NCI-H1417 treated with DMSO at 0.1 percent for 48 hours (cell line): Measurements from ENCODE around the gene DLGAP3.

Experiments used
- DNase-seq: peaks from one replicate; lab custom pipeline; 2025; lab: John Stamatoyannopoulos, UW

DLGAP3 gene

DNA sequence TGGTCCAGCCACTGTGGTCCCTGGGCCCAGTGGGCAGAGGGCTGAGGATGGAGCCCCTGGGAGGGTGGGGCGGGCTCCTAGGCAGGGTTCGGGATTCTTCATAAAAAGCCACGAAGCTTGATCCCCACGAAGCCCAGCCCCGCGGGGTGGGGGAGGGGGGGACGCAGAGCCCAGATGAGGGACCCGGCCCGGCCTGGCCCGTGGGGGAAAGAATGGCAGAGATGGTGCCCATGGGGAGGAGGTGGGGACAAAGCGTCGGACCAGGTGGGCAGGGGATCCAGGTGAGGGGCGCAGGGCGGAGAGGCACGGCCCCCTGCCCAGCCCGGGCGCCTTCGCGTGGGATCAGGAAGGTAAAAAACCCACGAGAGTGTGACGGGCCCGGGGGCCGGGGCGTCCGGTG, 63.9 kb downstream of the DLGAP3 start:
- no peak for DNase-seq

DNA sequence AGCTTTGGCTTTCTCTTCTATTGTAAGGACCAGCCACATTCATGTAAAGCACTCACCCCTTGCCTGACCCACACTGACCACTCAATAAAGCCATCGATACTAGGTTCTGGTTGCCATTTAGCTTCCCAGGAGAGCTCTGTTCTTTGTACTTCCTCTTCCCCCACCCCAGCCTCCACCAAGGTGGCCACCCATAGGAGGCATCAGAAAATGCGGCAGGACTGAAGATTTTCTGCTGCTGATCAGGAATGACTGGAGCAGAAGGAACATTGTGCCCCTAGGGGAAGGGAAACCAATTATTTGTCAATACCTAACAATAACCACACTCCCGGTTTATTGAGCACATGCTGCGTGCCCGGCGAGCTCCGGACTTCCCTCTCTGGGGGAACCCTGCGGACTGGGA, 64.7 kb downstream of the DLGAP3 start:
- DNase-seq: no peak

DNA sequence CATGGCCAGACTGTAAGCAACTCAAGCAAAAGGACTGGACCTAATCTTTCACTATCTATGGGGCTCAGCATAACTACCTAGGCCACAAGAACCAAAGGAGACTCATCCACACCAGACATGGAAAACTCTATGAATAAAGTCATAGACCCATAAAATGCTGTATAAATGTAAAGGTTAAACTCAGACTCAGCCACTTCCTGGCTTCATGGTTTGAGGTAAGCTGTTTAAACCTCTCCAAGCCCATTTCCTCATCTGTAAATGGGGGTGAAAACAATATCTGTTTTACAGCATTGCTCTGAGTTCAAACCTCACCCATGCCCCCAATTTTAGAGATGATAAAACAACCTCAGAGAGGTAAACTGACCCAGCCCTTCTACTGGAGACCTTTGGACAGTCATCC, 65.9 kb downstream of the DLGAP3 start:
- no peak for DNase-seq

DNA sequence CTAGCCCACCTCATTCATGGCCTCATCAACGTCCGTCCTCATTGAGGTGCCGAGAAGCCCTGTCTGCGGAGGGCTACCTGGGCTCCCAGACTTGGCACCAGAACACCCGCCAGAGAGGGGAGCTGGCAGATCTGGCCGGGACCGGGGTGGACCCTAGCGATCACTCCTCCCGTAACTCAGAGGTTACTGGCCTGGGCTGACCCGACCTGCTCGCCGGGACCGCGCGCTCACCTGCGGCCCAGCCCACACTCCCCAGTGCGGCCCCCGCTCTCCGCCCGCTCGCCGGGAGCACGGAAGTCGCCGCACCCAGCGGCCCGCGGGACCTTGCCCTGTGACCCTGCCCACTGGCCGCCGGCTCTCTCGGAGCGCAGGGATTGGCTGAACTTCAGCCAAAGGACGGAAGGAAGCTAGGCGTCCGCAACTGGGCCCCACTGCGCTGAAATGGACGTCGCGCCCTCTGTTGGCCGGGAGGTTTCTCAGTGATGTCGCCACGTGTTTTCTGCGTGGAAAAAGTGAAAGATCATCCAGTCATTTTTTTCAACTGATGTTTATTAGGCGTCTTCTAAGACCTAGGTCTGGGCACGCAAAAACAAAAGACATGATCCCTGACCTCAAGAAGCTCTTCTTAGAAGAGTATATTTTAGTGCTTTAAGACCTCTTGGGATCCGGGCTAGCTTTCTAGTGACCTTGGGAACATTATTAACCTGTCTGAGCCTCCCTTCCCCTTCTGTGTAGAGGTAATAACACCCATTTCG, 69.8 kb downstream of the DLGAP3 start, which contains the start of gene SMIM12:
SMIM12 (minus strand) TSS at position 304 of the 755 bp plus-strand sequence. CDS start 3,772 bp downstream, outside the sequence.
- peak; percentile 71 for DNase-seq

DNA sequence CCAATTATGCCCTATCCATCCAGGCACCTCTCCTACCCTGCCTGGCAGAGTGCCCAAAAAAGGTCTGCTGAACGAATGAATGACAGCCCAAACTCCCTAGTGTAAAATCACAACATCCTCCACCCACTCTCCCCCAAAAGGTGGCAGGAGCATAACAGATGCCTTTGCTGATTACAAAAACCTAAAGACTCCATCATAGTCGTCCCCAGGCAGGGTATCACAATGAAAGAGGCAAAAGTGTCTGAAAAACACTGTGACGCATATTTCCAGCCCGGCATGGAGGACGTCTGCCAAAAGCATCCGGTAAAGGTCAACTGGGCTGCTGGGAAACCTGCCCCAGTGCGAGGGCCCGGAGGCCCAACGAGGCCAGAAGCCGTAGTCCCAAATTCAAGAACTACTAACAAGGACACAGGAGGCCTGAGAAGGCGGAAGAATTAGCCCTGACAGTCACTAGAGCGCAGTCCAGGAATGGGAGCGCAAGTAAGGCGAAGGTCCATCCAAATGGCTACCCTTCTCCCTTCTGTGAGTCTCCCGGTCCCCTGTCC, 70.5 kb downstream of the DLGAP3 start:
- no peak for DNase-seq

DNA sequence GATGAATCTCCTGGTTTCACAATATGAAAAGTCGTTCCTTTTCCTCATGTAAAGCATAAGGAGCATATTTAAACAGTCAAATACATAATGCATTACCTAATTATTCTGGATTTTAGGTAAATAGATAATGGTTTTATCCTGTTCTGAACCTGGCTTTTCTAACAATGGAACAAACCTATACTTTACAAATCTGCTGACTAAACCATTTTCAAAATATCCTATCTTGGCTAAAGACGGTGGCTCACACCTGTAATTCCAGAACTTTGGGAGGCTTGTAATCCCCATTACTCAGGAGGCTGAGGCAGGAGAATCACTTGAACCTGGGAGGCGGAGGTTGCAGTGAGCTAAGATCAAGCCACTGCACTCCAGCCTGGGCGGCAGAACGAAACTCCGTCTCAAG, 72.8 kb downstream of the DLGAP3 start:
- DNase-seq: no peak

DNA sequence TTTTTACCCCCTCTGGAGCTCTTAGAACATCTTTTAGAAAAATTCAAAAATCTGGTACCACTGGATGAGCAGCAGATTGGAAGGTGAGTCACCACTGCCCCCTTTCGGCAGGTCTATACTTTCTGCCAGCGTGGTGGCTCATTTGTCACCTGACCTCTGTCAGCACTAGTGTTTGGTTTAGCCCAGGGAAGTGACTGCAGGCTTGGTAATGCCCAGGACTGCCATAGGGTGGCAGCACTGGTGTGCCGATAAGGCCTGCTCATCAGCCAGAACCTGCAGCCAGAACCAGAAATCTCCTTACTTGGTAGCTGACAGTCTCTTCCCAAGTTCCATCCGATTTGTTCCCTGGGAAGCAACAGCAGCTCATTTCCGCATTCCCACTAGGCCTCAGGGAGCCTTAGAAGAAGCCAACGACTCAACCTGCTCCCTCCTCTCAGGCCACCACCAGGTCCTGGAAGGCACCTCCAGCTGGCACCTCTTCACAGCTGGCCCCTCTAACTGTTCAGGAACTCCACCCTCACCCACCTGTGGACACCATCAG, 76.7 kb downstream of the DLGAP3 start:
- peak; percentile 82 for DNase-seq

DNA sequence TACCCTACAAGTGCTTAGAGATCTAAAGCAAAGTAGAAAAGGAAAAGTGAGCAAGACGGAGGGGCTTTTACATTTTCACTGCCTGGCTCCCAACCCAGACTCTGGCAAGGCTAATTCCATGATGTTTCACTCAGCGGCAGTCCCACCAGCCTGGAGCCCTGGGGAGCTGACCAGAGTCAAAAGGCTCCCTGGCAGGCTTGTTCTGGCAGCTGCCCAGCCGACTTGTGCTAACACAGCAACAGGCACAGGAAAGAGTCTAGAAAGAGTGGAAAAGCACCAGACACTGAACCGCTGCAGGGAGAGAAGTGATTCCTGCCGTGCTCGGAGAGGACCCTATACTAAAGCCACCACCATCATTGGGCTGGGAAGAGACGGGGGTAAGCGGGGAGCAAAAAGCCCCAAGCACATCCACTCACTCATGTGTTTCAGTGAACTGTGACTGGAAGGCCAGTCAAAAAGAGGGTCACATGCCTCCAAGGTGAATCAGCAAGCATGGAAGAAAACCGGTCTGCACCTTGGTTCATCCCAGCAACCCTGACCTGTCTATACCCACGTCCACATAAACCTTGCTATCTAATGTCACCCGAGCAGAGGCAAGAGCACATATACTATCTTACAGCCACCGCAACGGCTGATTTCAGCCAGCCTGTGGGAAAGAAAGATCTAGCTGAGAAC, 77.9 kb downstream of the DLGAP3 start:
- no peak for DNase-seq

DNA sequence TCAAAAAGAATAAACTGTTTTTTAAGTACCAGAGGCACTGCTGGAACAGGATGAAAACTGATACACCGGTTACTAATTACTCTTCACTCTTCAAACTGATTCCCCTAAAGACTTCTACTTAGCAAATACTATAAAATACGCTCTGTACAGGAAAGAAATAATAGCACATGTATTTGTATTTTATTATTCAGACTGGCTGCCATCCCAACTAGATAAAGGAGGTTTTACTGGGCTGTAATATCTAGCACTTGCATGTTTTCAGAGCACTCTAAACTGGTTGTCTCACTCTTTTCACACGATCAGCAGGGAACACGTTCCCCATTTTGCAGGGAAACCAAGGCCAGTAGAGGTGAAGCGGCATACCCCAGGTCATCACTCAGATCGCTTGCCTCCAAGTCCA, 79.1 kb downstream of the DLGAP3 start:
- DNase-seq: no peak

DNA sequence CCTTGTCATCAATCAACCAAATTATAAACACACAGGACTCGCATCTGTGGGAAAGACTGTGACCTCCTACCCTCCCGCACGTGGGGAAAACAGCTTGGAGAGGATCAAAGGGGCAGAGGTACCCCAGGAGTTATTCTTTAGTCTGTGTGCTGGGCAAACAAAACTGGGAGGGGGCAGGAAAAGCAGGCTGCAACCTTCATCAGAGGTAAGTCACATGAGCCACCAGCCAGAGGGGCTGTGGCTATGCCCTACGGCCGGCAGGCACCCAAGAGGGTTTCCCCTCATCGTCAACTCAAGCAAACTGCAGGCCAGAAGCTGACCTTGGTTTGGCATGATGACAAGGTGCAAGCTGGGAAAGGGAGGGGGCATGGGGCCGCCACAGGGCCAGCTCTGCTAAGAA, 82.4 kb downstream of the DLGAP3 start:
- no peak for DNase-seq

DNA sequence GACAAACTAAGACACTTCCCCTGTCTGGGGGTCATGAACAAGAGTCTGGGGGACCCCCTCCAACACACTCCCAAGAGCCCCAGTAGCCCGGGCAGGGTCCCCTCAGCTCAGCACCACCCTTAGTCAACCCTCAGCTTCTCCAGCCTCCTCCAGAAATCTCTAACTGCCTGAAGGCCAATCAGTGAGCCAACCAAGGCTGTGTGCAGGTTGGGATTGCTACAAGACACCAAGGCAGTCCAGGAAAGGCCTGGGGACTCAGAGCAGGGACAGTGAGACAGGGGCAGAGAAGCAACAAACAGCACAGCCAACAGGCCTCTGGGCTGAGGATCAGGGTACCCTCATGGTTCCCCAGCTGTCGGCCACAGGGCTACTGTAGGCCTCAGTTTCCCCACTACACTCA, 83.2 kb downstream of the DLGAP3 start:
- no peak for DNase-seq

DNA sequence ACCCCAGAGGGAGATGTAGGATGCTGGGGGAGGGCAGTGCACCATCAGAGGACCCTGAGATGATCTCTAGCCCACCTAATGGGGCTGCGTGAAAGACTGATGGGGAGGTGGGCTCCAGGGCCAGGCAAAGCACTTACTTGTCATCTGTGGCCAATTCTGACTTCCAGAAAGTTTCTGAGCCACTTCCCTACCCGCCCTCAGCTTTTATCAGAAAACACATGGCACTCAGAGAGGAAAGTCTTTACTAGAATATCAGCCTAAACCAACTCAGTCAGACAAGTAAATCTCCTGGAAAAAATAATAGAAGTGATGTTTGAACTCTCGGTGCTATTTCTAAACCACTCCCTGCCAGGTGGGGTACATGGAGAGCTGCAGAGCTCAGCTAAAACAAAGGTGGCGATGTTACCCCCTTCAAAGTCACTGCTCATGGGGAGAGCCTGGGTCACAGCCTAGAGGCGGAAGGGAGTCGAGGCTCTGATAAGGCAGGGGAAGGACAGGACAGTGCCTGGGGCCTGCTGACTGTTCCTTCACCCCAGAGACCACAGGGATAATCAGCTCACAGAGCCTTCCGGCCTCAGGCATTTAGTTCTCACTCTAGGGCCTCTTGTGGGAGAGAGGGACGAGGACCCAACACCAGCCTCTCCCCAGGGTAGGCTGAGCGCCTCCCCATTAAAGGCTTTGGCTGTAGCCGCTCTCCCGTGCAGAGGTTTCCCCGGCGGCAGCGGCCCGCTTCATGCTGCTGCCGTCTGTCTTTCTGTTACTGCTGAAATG, 84.1 kb downstream of the DLGAP3 start:
- DNase-seq: no peak

DNA sequence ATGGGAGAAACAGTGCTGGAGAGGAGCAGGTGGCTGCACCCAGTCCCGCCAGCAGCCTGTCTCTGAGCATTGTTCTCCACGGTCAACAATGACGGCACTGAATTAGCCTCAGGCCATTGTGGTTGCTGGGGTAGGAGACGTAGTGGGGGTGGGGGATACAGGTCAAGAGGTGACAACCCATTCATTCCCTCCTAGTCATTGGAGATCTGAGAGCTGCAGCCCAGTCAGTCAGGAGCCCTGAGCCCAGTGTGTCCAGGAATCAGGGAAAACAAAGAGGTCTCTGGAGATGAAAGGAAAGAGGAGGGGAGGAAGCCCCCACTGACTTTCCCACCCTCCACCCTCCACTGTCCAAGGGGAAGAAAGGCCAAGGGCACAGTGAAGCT, 85.2 kb downstream of the DLGAP3 start:
- no peak for DNase-seq

DNA sequence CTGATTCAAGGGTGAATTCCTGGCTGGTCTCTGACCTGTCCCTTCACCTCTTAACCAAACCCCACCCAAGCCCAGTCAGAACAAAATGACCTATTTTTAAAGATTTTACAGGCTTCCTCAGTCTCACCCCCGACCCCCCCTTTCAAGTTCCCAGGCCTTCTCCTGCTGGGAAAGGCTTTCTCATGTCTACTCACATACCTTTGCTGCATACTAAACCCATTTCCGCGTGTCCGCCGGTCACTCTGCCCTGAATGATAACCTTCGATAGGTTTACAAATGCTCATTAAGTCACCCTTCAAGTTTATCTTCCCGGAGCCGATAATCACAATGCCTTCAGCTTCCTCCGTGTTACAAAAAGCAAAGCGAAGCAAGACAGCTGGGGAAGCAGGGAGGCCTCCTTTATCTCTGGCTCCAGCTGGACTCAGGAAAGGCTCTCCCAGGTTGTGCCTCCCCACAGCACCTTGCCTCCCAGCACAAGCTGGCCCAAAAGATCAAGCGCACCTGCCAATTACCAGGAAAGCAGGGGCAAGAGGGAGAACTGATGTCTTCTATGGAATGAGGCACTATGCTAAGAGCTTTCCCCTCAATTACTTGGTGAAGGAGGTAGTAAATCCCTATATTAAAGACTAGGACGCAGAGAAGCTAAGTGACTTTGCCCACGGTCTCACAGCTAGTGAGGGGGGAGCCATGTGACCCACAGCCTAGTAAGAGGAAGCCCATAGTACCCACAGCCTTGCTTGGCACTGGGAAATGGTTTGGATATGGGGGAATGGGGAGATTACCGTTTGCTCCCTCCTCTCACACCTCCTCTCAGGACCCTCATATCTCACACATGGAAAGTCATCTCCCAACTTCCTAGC, 85.8 kb downstream of the DLGAP3 start:
- DNase-seq: no peak

DNA sequence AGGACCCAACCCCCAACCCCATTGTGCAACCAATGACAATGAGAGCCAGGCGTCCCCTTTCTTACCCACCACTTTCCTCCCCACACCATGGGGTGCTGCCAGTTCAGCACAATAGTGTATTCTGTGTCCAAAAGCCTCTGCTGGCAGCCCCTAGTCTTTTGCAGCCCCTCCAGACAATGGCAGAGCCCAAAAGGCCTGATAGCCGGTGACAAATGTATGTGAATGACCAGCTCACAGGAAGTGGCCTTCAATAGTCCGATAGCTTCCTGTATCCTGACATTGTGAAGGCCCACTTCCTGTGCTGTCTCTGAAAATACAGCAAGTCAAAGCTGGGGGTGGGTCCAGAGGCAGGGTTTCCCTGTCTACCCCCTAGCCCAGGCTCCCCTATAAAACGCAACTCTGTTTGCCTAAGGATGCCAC, 86.5 kb downstream of the DLGAP3 start:
- DNase-seq: no peak

DNA sequence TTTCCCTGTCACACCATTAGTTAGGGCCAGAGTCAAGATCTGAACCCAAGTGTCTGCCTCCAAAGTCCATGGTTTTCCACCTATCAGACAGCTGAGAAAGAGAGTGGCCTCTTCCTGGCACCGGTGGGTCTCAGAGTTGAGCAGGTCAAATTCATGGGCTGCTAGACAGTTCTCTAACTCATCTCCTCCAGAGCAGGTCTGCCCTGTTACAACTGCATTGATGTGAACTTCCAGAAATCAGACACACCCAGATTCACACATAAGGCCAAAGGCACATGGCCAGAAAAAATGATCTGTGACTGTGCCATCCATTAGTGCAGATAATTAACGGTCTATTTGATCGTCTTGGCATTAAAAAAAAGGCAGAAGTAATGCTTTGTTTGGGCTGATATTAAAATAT, 87.4 kb downstream of the DLGAP3 start:
- DNase-seq: no peak

DNA sequence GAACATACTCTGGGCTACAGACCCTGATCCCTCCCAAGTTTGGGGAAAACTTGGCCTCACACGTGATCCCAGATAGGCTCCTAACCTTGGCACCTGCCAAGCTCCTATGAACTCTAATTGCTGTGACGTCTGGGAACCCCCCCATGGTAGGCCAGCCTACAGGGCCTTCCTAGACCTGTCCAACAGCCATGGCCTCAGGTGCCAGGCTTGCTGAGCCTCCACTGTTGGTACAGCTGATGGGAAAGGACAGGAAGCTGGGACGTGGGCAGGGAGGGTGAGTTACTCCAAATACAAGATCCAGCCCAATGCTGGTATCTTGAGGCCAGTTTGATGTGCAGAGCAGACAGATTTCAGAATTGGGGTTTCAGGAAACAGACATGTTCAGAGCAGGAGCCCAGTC, 89.0 kb downstream of the DLGAP3 start:
- DNase-seq: no peak

DNA sequence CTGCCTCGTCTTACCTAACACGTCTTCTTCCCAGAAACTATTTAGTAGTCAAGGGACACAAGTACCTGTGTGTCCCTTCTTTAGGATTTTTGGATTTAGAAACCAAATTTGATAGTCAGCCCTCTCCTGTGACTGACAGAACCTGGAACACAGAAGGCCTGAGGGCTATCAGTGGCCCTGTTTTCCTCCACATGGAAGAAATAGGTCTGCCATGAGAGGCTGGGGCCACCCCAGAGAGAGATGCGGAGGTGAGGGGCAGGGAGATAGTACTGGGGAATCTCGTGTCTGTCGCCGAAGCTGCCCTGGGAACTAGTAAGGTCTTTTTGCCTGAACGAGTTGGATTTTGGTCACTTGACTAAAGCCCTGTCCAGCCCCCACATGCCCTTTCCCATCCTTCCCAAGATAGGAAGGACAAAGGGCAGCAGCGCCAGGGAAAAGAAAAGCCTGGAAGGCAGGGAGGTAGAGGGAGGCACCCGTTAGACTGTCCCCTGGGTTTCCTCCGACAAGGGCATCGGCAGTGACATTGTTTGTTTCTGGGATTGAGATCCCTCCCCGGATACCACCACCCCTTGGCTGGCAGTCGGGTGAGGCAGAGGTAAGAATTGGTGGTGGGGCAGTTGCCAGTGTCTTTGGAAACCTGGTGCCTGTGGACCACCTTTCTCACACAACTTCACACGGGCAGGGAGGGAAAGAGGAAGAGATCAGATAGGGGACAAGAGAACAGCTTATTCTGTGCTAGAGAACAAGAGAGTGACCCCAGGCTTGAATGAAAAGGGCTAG, 89.7 kb downstream of the DLGAP3 start:
- DNase-seq: no peak

DNA sequence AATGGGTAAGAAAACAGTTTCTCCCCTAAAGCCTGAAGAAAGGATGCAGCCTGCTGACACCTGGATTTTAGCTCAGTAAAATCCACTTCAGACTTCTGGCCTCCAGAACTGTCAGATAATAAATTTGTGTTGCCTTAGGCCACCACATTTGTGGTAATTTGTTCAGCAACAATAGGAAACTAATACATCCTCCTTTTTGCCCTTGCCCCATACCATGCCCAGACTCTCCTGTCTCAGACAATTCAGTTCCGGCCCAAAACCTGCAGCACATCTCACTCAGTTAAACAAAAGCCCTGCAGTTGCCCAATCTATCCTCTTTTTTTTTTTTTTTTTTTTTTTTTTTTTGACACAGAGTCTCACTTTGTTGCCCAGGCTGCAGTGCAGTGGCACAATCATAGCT, 95.7 kb downstream of the DLGAP3 start:
- no peak for DNase-seq

DNA sequence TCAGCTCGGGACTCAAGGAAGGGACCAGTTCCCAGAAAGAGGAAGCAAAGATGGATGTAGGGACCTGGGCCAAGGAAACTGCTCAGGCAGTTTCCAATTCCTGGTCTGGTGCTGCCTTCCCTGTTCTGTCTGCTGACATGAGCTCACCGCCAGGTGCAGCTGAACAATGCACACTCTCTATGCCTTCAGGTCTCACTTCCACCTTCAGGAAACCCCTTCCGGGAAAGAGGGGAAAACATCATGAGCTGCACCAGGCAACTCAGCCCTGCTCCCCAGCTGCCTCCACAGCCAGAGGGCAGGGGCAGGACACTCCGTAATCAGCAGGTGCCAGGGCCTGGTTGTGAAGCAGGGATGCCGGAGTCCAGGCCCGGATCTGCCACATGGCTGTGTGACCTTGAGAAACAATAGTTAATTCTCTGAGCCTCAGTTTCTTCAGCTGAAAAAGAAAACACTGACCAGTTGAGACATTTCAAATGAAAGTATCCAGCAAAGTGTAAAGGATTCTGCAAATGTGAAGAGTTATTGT, 97.7 kb downstream of the DLGAP3 start:
- no peak for DNase-seq
